GM20000 (cell line): ENCODE data around the gene INTS1.

Source experiments
- DNase-seq: peaks from one replicate; pipeline ENCODE4 v3.0.0; 2012; ENCODE audit warnings: low spot score
- TF ChIP-seq, protein P1 (sequence below): IDR thresholded peaks from 2 replicates; pipeline ENCODE4 v1.5.1; 2012; ENCODE audit warnings: mild to moderate bottlenecking, control low read depth; ENCODE audit errors: extremely low read depth, missing control alignments

INTS1 gene

DNA sequence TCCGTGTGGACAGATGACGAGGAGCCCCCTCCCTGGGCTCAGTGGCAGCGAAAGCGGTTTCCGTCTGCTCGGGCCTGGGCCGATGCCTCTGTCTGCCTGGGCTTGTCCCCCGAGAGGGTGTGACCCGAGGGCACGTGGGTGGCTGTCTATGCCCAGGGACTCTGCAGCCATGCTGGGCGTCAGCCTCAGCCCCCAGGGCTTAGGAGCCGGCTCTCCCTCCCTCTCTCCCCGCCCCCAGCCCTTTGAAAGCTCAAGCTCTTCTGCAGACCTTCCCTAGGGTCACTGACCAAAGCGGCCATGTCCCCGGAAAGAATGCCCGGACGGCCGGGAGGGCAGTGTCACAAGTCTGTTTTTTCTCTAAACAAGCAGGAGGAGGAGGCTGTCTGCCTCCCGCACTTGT, 52.0 kb downstream of the INTS1 start:
- DNase-seq, result no peak
- TF ChIP-seq, protein P1, sequence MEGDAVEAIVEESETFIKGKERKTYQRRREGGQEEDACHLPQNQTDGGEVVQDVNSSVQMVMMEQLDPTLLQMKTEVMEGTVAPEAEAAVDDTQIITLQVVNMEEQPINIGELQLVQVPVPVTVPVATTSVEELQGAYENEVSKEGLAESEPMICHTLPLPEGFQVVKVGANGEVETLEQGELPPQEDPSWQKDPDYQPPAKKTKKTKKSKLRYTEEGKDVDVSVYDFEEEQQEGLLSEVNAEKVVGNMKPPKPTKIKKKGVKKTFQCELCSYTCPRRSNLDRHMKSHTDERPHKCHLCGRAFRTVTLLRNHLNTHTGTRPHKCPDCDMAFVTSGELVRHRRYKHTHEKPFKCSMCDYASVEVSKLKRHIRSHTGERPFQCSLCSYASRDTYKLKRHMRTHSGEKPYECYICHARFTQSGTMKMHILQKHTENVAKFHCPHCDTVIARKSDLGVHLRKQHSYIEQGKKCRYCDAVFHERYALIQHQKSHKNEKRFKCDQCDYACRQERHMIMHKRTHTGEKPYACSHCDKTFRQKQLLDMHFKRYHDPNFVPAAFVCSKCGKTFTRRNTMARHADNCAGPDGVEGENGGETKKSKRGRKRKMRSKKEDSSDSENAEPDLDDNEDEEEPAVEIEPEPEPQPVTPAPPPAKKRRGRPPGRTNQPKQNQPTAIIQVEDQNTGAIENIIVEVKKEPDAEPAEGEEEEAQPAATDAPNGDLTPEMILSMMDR, result no peak

- TF ChIP-seq, protein P1, result no peak
- DNase-seq, result no peak
Observed at GRCh38 chr7:1450987-1451386, 53.2 kb downstream of the INTS1 start.

- no peak for DNase-seq
- TF ChIP-seq, protein P1, result no peak
Observed at GRCh38 chr7:1450431-1450830, 53.8 kb downstream of the INTS1 start.

DNA sequence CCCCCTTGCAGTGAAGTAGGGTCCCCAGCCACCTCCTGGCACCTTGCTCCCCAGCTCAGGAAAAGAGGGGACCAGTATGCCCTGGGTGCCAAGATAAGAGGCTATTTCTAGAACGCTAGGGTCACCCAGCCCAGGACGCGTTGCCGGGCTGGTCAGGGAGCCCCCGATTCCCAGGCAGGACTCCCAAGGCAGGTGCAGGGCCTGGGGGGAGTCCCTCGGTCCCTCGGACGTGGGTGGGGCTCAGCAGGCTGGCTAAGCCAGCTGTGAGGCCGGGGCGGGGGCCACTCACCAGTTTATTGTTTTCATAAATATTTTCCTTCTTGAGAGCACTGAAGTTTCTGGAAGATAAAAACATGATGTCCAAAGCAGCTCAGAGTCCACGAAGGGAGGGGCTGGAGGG, 54.2 kb downstream of the INTS1 start:
- DNase-seq, result no peak
- TF ChIP-seq, protein P1, result no peak

DNA sequence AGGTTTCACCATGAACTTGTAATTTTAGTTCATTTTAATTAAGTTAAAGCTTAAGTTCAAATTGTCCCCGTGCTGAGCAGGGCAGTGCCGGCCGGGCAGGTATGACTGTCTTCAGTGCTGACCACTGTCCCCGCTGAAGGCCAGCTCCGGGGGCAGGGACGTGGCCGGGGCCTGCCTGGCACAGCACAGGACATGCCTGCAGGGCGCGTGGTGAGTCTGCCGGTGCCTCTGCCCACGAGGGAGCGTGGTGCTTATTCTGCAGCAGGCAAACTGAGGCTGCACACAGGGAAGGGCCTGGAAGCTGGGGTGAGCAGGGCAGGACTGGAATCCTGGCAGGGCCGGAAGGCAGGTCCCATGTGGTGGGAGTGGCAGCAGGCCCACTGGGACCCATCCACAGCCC, 54.7 kb downstream of the INTS1 start:
- DNase-seq, result no peak
- TF ChIP-seq, protein P1, result no peak

DNA sequence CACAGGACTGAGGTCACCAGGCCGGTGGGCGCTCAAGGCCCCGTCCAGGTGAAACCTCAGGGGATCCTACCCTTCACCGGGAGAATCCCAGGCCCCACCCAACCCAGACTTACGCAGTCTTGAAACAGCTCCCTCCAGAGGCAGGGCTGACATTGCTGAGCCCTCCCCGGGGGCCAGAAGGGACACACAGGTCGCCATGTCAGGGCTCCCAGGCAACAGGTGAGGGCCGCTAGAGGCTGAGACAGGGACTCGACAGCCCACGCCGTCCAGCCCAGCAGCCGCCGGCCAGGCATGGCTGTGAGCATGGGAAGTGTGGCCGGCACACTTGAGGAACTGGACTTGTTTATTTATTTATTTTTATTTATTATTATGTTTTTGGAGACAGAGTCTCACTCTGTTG, 55.2 kb downstream of the INTS1 start:
- TF ChIP-seq, protein P1, result no peak
- no peak for DNase-seq

DNA sequence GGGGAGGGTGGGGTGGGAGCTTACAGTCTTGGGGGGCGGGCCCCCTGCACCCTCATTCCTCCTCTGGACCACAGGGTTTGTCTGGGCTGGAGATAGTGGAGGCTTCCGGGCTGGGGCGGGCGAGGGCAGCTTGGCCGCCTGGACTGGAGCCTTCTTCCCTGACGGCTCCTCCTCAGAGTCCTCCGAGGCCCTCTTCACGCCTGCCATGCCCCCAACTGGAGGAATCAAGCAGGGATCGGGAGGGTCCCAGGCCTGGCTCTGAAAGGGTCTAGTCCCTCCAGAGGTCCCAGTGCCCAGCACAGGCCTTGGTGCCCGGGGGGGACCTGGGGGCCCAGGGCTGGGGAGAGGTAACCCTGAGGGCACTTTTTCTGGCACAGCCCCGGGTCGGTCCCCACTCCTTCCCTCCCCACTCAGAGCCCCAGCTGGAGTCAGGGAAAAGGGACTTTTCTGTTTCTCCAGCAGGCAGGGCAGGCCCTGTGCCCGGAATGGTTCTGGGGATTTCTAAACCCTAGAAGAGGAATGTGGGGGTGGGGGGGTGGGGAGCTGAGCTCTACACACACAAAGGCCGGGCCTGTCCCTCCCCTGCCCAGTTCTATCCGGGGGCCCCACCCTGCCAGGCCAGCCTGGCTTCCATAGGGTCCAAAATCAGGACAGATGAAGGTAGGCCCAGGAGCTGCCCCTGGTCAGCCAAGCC, 56.5 kb downstream of the INTS1 start:
- TF ChIP-seq, protein P1, result no peak
- DNase-seq, result no peak
